GM12892 (cell line): ENCODE measurements around the gene PRDX5.

Experiments used
- DNase-seq: peaks from one replicate; pipeline ENCODE4 v3.0.0; 2011; ENCODE audit not compliant: insufficient read length
- FAIRE-seq: peaks from 2 replicates; lab custom pipeline; 2011; peaks lifted over from hg19 to GRCh38; lab: Jason Lieb, UNC
- POLR2A ChIP-seq: IDR thresholded peaks from 2 replicates; pipeline ENCODE4 v1.6.1; 2011; ENCODE audit warnings: low read depth, low read length, control low read depth
- POLR2AphosphoS5 ChIP-seq: IDR thresholded peaks from 2 replicates; pipeline ENCODE4 v1.6.1; 2011; ENCODE audit warnings: low read depth, low read length, control low read depth
- TAF1 ChIP-seq: IDR thresholded peaks from 2 replicates; pipeline ENCODE4 v1.6.1; 2011; ENCODE audit warnings: low read depth, mild to moderate bottlenecking, control low read depth, low read length, borderline replicate concordance

PRDX5 gene

GRCh38 chr11:64356498-64357411, 38.8 kb downstream of the PRDX5 start:
- no peak for TF ChIP-seq POLR2AphosphoS5
- TF ChIP-seq TAF1 = no peak
- FAIRE-seq = no peak
- DNase-seq = no peak

GRCh38 chr11:64357446-64357845, 39.5 kb downstream of the PRDX5 start:
- DNase-seq = no peak
- TF ChIP-seq TAF1 = no peak
- TF ChIP-seq POLR2A = no peak
- no peak for TF ChIP-seq POLR2AphosphoS5
- FAIRE-seq = no peak

- TF ChIP-seq POLR2A (no peak), POLR2AphosphoS5 (no peak), TAF1 (no peak)
- FAIRE-seq = no peak
- peak; percentile 27 for DNase-seq
Observed at GRCh38 chr11:64357904-64358535, 40.1 kb downstream of the PRDX5 start.

GRCh38 chr11:64358536-64358906, 40.6 kb downstream of the PRDX5 start:
- FAIRE-seq (no peak), DNase-seq (peak; percentile 43)
- TF ChIP-seq POLR2AphosphoS5 = no peak
- TF ChIP-seq TAF1 = no peak
- no peak for TF ChIP-seq POLR2A

DNA sequence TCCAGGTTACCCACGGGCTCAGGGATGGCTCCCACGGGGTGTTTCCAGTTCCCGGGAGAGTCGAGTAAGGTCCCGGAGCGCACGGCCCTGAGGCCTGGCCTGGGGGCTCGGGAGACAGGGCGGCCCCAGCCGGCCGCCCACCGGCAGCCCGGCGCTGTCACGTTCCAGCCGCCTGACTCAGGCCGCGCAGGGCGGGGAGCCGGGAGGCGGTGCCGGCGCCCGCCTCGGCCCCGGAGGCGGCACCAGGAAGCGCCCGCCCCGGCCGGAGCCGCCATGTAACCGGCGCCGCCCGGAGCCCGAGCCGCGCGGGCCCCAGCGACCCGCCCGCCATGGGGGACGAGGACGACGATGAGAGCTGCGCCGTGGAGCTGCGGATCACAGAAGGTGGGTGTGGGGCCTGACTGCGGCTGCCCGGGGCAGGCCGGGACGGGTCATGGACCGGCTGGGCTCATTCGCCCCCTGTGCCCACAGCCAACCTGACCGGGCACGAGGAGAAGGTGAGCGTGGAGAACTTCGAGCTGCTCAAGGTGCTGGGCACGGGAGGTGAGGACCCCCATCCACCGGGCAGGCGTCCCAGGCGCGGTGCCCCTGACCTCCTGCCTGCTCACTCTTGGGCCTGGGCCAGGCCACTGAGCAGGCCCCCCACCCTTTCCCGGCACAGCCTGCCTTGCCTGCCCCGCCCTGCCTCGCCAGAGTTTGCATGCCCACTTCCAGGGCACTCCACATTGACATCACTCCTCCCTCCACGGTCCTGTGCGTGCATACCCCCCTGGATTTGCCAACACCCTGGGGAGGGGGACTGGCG, 41.2 kb downstream of the PRDX5 start, which contains the start of gene RPS6KA4:
RPS6KA4 (plus strand) TSS at position 256 of the 805 bp plus-strand sequence; CDS start at position 330, 74 bp downstream.
- DNase-seq = peak; percentile 94
- TF ChIP-seq POLR2A (peak; percentile 70; the same call in 1 of the 2 replicates), POLR2AphosphoS5 (peak; percentile 39; the same call in 1 of the 2 replicates), TAF1 (no peak)
- peak; percentile 95 for FAIRE-seq

DNA sequence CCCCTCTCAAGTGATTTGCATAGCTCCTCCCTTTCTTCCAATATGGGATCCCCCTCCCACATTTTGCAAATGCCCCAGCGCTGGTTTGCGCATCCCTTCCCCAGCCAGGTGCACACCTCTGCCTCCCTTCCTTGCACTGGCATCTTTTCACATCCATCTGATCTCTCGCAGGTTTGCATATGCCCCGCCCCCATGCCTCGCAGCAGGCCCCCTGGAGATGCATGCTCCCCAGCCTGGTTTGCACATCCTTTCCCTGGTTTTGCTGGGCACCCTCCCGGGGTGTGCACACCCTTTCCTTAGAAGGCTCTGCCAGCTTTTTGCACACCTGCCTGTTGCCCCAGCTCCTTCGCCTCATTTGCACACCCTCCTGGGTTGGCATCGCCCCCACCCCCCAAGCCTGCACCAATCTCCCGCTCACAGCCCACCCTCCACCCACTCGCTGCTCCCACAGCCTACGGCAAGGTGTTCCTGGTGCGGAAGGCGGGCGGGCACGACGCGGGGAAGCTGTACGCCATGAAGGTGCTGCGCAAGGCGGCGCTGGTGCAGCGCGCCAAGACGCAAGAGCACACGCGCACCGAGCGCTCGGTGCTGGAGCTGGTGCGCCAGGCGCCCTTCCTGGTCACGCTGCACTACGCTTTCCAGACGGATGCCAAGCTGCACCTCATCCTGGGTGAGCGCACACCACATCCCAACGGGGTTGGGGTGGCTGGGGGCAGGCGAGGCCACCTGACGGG, 42.0 kb downstream of the PRDX5 start:
- peak; percentile 14 for FAIRE-seq
- TF ChIP-seq POLR2A = no peak
- no peak for TF ChIP-seq TAF1
- no peak for TF ChIP-seq POLR2AphosphoS5
- peak; percentile 58 for DNase-seq

DNA sequence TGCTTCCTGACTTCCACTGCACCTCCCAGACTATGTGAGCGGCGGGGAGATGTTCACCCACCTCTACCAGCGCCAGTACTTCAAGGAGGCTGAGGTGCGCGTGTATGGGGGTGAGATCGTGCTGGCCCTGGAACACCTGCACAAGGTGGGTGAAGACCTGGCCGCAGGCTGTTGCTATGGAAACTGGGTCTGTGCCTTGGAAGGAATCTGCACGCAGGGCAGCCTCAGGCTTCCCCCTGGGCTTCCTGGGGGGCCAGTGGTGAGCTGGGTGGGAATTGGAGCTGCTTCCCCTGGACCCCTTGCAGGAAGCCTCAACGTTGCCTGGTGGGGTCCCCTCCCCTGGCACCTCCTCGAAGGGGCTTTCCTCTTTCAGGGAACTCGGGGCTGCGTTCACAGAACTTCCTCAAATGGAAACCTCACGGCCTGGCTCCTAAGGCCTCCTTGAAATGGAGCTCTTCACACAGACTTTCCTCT, 42.6 kb downstream of the PRDX5 start:
- peak; percentile 29 for DNase-seq
- no peak for FAIRE-seq
- no peak for TF ChIP-seq TAF1
- TF ChIP-seq POLR2AphosphoS5 = no peak
- no peak for TF ChIP-seq POLR2A

DNA sequence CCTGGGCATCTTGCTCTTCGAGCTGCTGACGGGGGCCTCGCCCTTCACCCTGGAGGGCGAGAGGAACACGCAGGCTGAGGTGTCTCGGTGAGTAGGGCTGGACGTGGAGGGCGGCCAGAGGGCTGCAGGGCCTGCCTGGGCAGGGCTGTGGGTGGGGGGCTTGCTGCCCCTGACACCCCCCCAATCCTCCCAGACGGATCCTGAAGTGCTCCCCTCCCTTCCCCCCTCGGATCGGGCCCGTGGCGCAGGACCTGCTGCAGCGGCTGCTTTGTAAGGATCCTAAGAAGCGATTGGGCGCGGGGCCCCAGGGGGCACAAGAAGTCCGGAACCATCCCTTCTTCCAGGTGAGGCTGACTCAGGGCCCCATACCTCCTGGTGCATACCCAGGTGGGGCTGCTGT, 43.7 kb downstream of the PRDX5 start:
- FAIRE-seq (no peak), DNase-seq (no peak)
- TF ChIP-seq POLR2A (no peak), POLR2AphosphoS5 (no peak), TAF1 (no peak)

GRCh38 chr11:64362339-64362738, 44.4 kb downstream of the PRDX5 start:
- DNase-seq (no peak), FAIRE-seq (no peak)
- TF ChIP-seq TAF1 (no peak), POLR2A (no peak), POLR2AphosphoS5 (no peak)

GRCh38 chr11:64364435-64364834, 46.5 kb downstream of the PRDX5 start:
- no peak for FAIRE-seq
- TF ChIP-seq TAF1 (no peak), POLR2A (no peak), POLR2AphosphoS5 (no peak)
- no peak for DNase-seq
